ENCODE measurements around the gene GLRX. TPM values are rescaled to one million over a fixed set of nuclear protein-coding genes. Genes with fewer than 3 reads are reported as not detected.

GLRX gene
- total and polyA plus RNA-seq, 2 of the 4 experiments (the other 2 are of a cell fraction): 142 to 193 TPM

GRCh38 chr5:95840956-95841705 is 18.6 kb upstream of the GLRX start:
- Histone ChIP-seq H2AK9ac (replicated peaks; ENCODE audit: low read depth, low read length, poor library complexity) (no peak overlapping the region), H3K4me1 (ENCODE audit: control insufficient read depth, insufficient read depth, low read length) (peaks cover 11% of the 10 kb centered on the region), H3K23ac (ENCODE audit: low read depth, low read length) (no peak overlapping the region), H3K27ac (ENCODE audit: insufficient read depth, low read length) (no peak overlapping the region), H3K27me3 (ENCODE audit: control insufficient read depth, insufficient read depth, low read length) (no peaks in the 10 kb centered on the region), H4K91ac (ENCODE audit: insufficient read depth, low read depth, low read length) (no peak overlapping the region), H3K4me3 (ENCODE audit: insufficient read depth, low read depth, low read length) (no peak overlapping the region), H2AFZ (replicated peaks; ENCODE audit: low read length, poor library complexity) (no peak overlapping the region), H3K36me3 (ENCODE audit: control insufficient read depth, insufficient read depth, low read length) (no peaks in the 10 kb centered on the region), H3K56ac (ENCODE audit: extremely low read depth, insufficient read depth, low read length) (no peak overlapping the region), H2BK5ac (ENCODE audit: low read depth, low read length, poor library complexity, severe bottlenecking) (no peak overlapping the region), H2BK120ac (ENCODE audit: low read depth, low read length) (no peak overlapping the region), H3K4ac (ENCODE audit: low read depth, low read length) (no peak overlapping the region), H3K9me3 (ENCODE audit: control insufficient read depth, insufficient read depth, low read length) (no peaks in the 10 kb centered on the region), H3K9me1 (ENCODE audit: insufficient read depth, low read length) (peaks cover 3% of the 10 kb centered on the region; the same call in 1 of the 2 replicates), H2AK5ac (ENCODE audit: low read depth, low read length) (no peak overlapping the region), H2BK20ac (ENCODE audit: low read depth, low read length) (no peak overlapping the region), H4K8ac (ENCODE audit: low read depth in 2 of 2, low read length in 2 of 2) (no peak overlapping the region), H3K4me2 (ENCODE audit: low read depth, low read length) (no peak overlapping the region), H4K5ac (ENCODE audit: low read depth, low read length) (no peak overlapping the region), H3K14ac (replicated peaks; ENCODE audit: low read depth, low read length) (no peak overlapping the region), H4K20me1 (ENCODE audit: insufficient read depth, low read length) (no peaks in the 10 kb centered on the region), H3K9ac (ENCODE audit: low read depth, low read length) (no peak overlapping the region), H3K79me1 (ENCODE audit: low read depth in 1 of 2, low read length in 2 of 2) (no peaks in the 10 kb centered on the region), H3K18ac (ENCODE audit: low read depth, low read length) (no peak overlapping the region), H2BK15ac (ENCODE audit: low read depth, low read length) (no peak overlapping the region)
- BruUV-seq (replicated peaks): no TSS peak
- dilution Hi-C loops (cut with HindIII; ENCODE audit: low sequenced_read_pairs, unreplicated experiment): no loop called here
- 80% methylated on average over 1 of the region's 1 CpG; no CpG with 5 or more reads in 1 of the 2 experiments for WGBS, 2 experiments (ENCODE audit: extremely low coverage in 2 of 2, insufficient read length in 1 of 2)
- DNase-seq (no peak), ATAC-seq (ENCODE audit: low read depth) (no peak)
- CTCF ChIA-PET: interaction anchor here (0.8 to 1.9 kb wide), 2 partner anchors 60 to 177 kb away, joined by 3 to 4 read pairs; no protein-coding TSS in a partner anchor
- TF ChIP-seq POLR2A (IDR thresholded peaks at IDR 0.05; ENCODE audit: low read depth, low read length) (no peak), FOS (IDR thresholded peaks at IDR 0.05; ENCODE audit: low read depth, low read length) (no peak), CEBPB (IDR thresholded peaks at IDR 0.05; ENCODE audit: low read depth, low read length) (no peak), MAZ (IDR thresholded peaks at IDR 0.05; ENCODE audit: borderline replicate concordance, low read depth, low read length) (no peak), NFE2L2 (IDR thresholded peaks at IDR 0.05; ENCODE audit: low read depth, low read length) (no peak), RFX5 (IDR thresholded peaks at IDR 0.05; ENCODE audit: low read depth, low read length) (no peak), ELK1 (IDR thresholded peaks at IDR 0.05; ENCODE audit: borderline replicate concordance, low read depth, low read length) (no peak), MXI1 (IDR thresholded peaks at IDR 0.05; ENCODE audit: borderline replicate concordance, low read depth, low read length) (no peak), BHLHE40 (IDR thresholded peaks at IDR 0.05; ENCODE audit: low read depth, low read length) (no peak)
- POLR2A ChIA-PET (ENCODE audit: unreplicated experiment): interaction anchor here (0.6 kb wide), 1 partner anchor 106 kb away, joined by 3 read pairs; no protein-coding TSS in a partner anchor
- intact Hi-C loops (cut with micrococcal nuclease): no loop called here
- in situ Hi-C loops (cut with MboI; ENCODE audit: low sequenced_read_pairs): loop anchor here (10.0 kb wide), 2 partner anchors 176 to 286 kb away; partner anchors contain the start of genes ARSK and SKIC3
